Astrocyte (in vitro differentiated cells and primary cell): ENCODE results near the gene LLPH. TPM values are rescaled to one million over a fixed set of nuclear protein-coding genes. Genes with fewer than 3 reads are reported as not detected.

Experiments
- DNase-seq: peaks from one replicate; pipeline ENCODE4 v3.0.0-alpha.2; 2010; ENCODE audit warnings: low read depth
- FAIRE-seq: peaks from 2 replicates; lab custom pipeline; 2011; peaks lifted over from hg19 to GRCh38; lab: Jason Lieb, UNC
- H2AFZ ChIP-seq: 2 replicates; pipeline ENCODE4 v1.6.0; 2012; ENCODE audit warnings: low read depth, low read length, inconsistent platforms
- H3K27ac ChIP-seq: 2 replicates; pipeline ENCODE4 v1.5.1; 2011; ENCODE audit warnings: low read depth, low read length, inconsistent platforms
- H3K27me3 ChIP-seq: 2 replicates; pipeline ENCODE4 v1.6.0; 2011; ENCODE audit warnings: low read length, inconsistent platforms; ENCODE audit not compliant: insufficient read depth
- H3K36me3 ChIP-seq: 2 replicates; pipeline ENCODE4 v1.5.1; 2011; ENCODE audit warnings: low read length, inconsistent platforms; ENCODE audit not compliant: insufficient read depth
- H3K4me1 ChIP-seq: 2 replicates; pipeline ENCODE4 v1.5.1; 2011; ENCODE audit warnings: low read length, inconsistent platforms; ENCODE audit not compliant: insufficient read depth
- H3K4me2 ChIP-seq: 2 replicates; pipeline ENCODE4 v1.6.0; 2012; ENCODE audit warnings: low read length, inconsistent platforms
- H3K4me3 ChIP-seq: 2 replicates; pipeline ENCODE4 v1.5.1; 2011; ENCODE audit warnings: low read depth, mild to moderate bottlenecking, low read length, inconsistent platforms; ENCODE audit not compliant: insufficient read depth
- H3K79me2 ChIP-seq: 2 replicates; pipeline ENCODE4 v1.6.0; 2012; ENCODE audit warnings: mild to moderate bottlenecking, low read length, inconsistent platforms; ENCODE audit not compliant: insufficient read depth
- H3K9ac ChIP-seq: 2 replicates; pipeline ENCODE4 v1.6.0; 2012; ENCODE audit warnings: mild to moderate bottlenecking, low read length, inconsistent platforms
- H3K9me3 ChIP-seq: 2 replicates; pipeline ENCODE4 v1.5.1; 2012; ENCODE audit warnings: low read depth, mild to moderate bottlenecking, low read length, inconsistent platforms; ENCODE audit not compliant: insufficient read depth
- H4K20me1 ChIP-seq: 2 replicates; pipeline ENCODE4 v1.6.0; 2012; ENCODE audit warnings: low read length, inconsistent platforms; ENCODE audit not compliant: insufficient read depth
- H3K27ac Mint-ChIP-seq: one replicate; pipeline ENCODE4 v1.8.0; 2021; ENCODE audit warnings: mild to moderate bottlenecking, mixed read lengths; ENCODE audit not compliant: unreplicated experiment
- H3K27me3 Mint-ChIP-seq: one replicate; pipeline ENCODE4 v1.8.0; 2021; ENCODE audit warnings: low read depth, mixed read lengths; ENCODE audit not compliant: unreplicated experiment
- H3K36me3 Mint-ChIP-seq: one replicate; pipeline ENCODE4 v1.8.0; 2021; ENCODE audit warnings: low read depth, mixed read lengths; ENCODE audit not compliant: unreplicated experiment
- H3K4me1 Mint-ChIP-seq: one replicate; pipeline ENCODE4 v1.8.0; 2021; ENCODE audit warnings: low read depth, mixed read lengths; ENCODE audit not compliant: unreplicated experiment
- H3K4me3 Mint-ChIP-seq: one replicate; pipeline ENCODE4 v1.8.0; 2021; ENCODE audit warnings: mild to moderate bottlenecking, moderate library complexity, mixed read lengths; ENCODE audit not compliant: unreplicated experiment
- H3K9me3 Mint-ChIP-seq: one replicate; pipeline ENCODE4 v1.8.0; 2021; ENCODE audit warnings: mild to moderate bottlenecking, mixed read lengths; ENCODE audit not compliant: unreplicated experiment
- CTCF ChIP-seq: IDR thresholded peaks from 2 replicates; pipeline ENCODE4 v1.5.1; 2011; ENCODE audit warnings: low read depth, mild to moderate bottlenecking, inconsistent platforms, low read length, moderate library complexity; ENCODE audit not compliant: insufficient read depth
- EZH2 ChIP-seq: IDR thresholded peaks from 2 replicates; pipeline ENCODE4 v1.6.1; 2012; ENCODE audit warnings: mild to moderate bottlenecking, low read length, inconsistent platforms; ENCODE audit not compliant: insufficient read depth
- total RNA-seq: library from RNA; stranded (reverse); gene quantifications from 2 replicates; pipeline ENCODE4 v1.2.1, GENCODE V29; 2021

LLPH gene
- total RNA-seq, 1 donor from 2014 or later = 37.3 TPM

GRCh38 chr12:66129934-66130266 lies 650 bp downstream of the LLPH start:
- peak overlapping the region; percentile 96 for H3K27ac Mint-ChIP-seq
- peak overlapping the region; percentile 91 for H3K4me2 ChIP-seq
- TF ChIP-seq EZH2 (no peak), CTCF (no peak)
- H3K79me2 ChIP-seq = peaks cover 55% of the 10 kb centered on the region
- FAIRE-seq (no peak), DNase-seq (peak; percentile 23)
- H3K36me3 Mint-ChIP-seq = peaks cover 6% of the 10 kb centered on the region
- H4K20me1 ChIP-seq = peaks cover 23% of the 10 kb centered on the region
- peaks cover 23% of the 10 kb centered on the region for H3K36me3 ChIP-seq
- H3K4me3 Mint-ChIP-seq = peak overlapping the region; percentile 96
- peak overlapping the region; percentile 94 for H2AFZ ChIP-seq
- no peaks in the 10 kb centered on the region for H3K9me3 Mint-ChIP-seq
- H3K9ac ChIP-seq = peak overlapping the region; percentile 94
- peak overlapping the region; percentile 100 for H3K4me3 ChIP-seq
- peaks cover 15% of the 10 kb centered on the region for H3K4me1 ChIP-seq
- H3K4me1 Mint-ChIP-seq = peaks cover 26% of the 10 kb centered on the region
- no peaks in the 10 kb centered on the region for H3K9me3 ChIP-seq
- peak overlapping the region; percentile 86 for H3K27ac ChIP-seq
- H3K27me3 ChIP-seq = no peaks in the 10 kb centered on the region
- no peaks in the 10 kb centered on the region for H3K27me3 Mint-ChIP-seq

- peaks cover 11% of the 10 kb centered on the region for H3K4me1 ChIP-seq
- peaks cover 64% of the 10 kb centered on the region for H3K79me2 ChIP-seq
- peaks cover 20% of the 10 kb centered on the region for H3K4me1 Mint-ChIP-seq
- no peak overlapping the region for H3K4me2 ChIP-seq
- TF ChIP-seq EZH2 (no peak), CTCF (no peak)
- no peak overlapping the region for H3K9ac ChIP-seq
- peak overlapping the region; percentile 1 for H3K4me3 Mint-ChIP-seq
- peaks cover 6% of the 10 kb centered on the region for H3K36me3 Mint-ChIP-seq
- peaks cover 32% of the 10 kb centered on the region for H3K36me3 ChIP-seq
- no peak overlapping the region for H3K27ac ChIP-seq
- peaks cover 27% of the 10 kb centered on the region for H4K20me1 ChIP-seq
- H3K9me3 ChIP-seq = no peaks in the 10 kb centered on the region
- FAIRE-seq (no peak), DNase-seq (peak; percentile 26)
- H3K27me3 ChIP-seq = no peaks in the 10 kb centered on the region
- no peak overlapping the region for H3K4me3 ChIP-seq
- H3K27ac Mint-ChIP-seq = no peak overlapping the region
- H2AFZ ChIP-seq = no peak overlapping the region
- H3K27me3 Mint-ChIP-seq = no peaks in the 10 kb centered on the region
- H3K9me3 Mint-ChIP-seq = no peaks in the 10 kb centered on the region
Observed at GRCh38 chr12:66127650-66128049, 2.9 kb downstream of the LLPH start.

GRCh38 chr12:66120477-66120876 lies 10.1 kb downstream of the LLPH start:
- Histone ChIP-seq H2AFZ (no peak overlapping the region), H4K20me1 (peaks cover 10% of the 10 kb centered on the region), H3K4me2 (no peak overlapping the region), H3K79me2 (peaks cover 10% of the 10 kb centered on the region), H3K27me3 (no peaks in the 10 kb centered on the region), H3K27ac (no peak overlapping the region), H3K4me1 (no peaks in the 10 kb centered on the region), H3K9ac (no peak overlapping the region), H3K9me3 (no peaks in the 10 kb centered on the region), H3K36me3 (peaks cover 13% of the 10 kb centered on the region), H3K4me3 (no peak overlapping the region)
- H3K9me3 Mint-ChIP-seq = no peaks in the 10 kb centered on the region
- H3K27me3 Mint-ChIP-seq = no peaks in the 10 kb centered on the region
- no peak overlapping the region for H3K27ac Mint-ChIP-seq
- H3K4me3 Mint-ChIP-seq = no peak overlapping the region
- H3K4me1 Mint-ChIP-seq = no peaks in the 10 kb centered on the region
- H3K36me3 Mint-ChIP-seq = peaks cover under 1% of the 10 kb centered on the region
- TF ChIP-seq CTCF (no peak), EZH2 (no peak)
- no peak for DNase-seq
- FAIRE-seq = no peak
